ENCODE data around the gene SERPINE1.

The SERPINE1 gene

DNA sequence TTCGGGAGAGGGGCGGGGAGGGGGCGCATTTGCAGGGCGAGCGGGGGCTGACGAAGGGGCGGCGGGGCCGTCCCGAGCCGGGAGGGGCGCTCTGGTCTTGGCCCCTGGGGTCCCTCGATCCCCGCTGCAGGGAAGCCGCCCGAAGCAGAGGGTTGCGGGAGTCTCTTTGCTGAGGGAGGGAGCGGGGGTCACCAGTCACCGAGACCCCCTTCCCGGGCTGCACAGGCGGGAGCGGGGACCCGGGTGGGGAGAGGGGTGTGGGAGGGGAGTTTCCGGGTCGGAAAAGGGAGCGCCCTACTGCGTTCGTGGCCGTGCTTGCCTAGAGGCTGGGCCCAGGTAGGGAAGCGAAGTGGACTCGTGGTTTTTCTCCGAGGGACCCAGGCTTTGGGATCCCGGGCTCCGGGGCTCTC, 27.8 kb downstream of the SERPINE1 start:
- Histone ChIP-seq H3K9me3 (ENCODE audit: severe bottlenecking) (no peaks in the 10 kb centered on the region), H3K27me3 (ENCODE audit: insufficient read depth, poor library complexity, severe bottlenecking) (no peaks in the 10 kb centered on the region), H3K27ac (ENCODE audit: poor library complexity, severe bottlenecking) (peak overlapping the region; percentile 77), H3K4me1 (ENCODE audit: insufficient read depth, poor library complexity, severe bottlenecking) (peaks cover 23% of the 10 kb centered on the region), H3K36me3 (ENCODE audit: low read depth) (peaks cover 37% of the 10 kb centered on the region), H3K4me3 (ENCODE audit: severe bottlenecking) (peak overlapping the region; percentile 57)
- TF ChIP-seq, protein P1, sequence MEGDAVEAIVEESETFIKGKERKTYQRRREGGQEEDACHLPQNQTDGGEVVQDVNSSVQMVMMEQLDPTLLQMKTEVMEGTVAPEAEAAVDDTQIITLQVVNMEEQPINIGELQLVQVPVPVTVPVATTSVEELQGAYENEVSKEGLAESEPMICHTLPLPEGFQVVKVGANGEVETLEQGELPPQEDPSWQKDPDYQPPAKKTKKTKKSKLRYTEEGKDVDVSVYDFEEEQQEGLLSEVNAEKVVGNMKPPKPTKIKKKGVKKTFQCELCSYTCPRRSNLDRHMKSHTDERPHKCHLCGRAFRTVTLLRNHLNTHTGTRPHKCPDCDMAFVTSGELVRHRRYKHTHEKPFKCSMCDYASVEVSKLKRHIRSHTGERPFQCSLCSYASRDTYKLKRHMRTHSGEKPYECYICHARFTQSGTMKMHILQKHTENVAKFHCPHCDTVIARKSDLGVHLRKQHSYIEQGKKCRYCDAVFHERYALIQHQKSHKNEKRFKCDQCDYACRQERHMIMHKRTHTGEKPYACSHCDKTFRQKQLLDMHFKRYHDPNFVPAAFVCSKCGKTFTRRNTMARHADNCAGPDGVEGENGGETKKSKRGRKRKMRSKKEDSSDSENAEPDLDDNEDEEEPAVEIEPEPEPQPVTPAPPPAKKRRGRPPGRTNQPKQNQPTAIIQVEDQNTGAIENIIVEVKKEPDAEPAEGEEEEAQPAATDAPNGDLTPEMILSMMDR (IDR thresholded peaks at IDR 0.05; ENCODE audit: poor library complexity, severe bottlenecking): no peak
- peak; percentile 33; the same call in 2 of the 3 replicates for ATAC-seq (ENCODE audit: low read depth)
- DNase-seq (ENCODE audit: low spot score): no peak

DNA sequence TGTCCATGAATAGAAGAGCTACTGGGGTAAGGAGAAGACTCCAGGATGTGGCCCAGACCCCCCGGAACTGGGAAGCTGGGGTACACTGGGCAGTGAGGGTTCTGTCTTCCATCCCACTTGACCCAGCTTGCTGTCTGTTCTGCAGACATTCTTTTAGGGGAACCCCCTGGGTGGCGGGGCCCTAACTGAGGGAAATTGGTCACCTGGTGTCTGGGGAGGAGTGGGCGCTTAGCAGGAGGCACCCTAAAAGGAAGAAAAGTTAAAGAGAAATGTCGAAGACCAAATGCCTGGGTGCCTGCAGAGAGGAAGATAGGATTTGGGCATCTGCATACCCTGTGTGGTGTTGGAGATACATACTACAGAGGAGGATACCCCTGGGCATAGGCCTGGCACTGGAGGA, 28.4 kb downstream of the SERPINE1 start:
- Histone ChIP-seq H3K27ac (ENCODE audit: poor library complexity, severe bottlenecking) (peak overlapping the region; percentile 77), H3K36me3 (ENCODE audit: low read depth) (peaks cover 41% of the 10 kb centered on the region), H3K4me1 (ENCODE audit: insufficient read depth, poor library complexity, severe bottlenecking) (peaks cover 26% of the 10 kb centered on the region), H3K27me3 (ENCODE audit: insufficient read depth, poor library complexity, severe bottlenecking) (no peaks in the 10 kb centered on the region), H3K4me3 (ENCODE audit: severe bottlenecking) (peak overlapping the region; percentile 57), H3K9me3 (ENCODE audit: severe bottlenecking) (no peaks in the 10 kb centered on the region)
- TF ChIP-seq, protein P1 (IDR thresholded peaks at IDR 0.05; ENCODE audit: poor library complexity, severe bottlenecking): no peak
- ATAC-seq (ENCODE audit: low read depth): no peak
- no peak for DNase-seq (ENCODE audit: low spot score)

DNA sequence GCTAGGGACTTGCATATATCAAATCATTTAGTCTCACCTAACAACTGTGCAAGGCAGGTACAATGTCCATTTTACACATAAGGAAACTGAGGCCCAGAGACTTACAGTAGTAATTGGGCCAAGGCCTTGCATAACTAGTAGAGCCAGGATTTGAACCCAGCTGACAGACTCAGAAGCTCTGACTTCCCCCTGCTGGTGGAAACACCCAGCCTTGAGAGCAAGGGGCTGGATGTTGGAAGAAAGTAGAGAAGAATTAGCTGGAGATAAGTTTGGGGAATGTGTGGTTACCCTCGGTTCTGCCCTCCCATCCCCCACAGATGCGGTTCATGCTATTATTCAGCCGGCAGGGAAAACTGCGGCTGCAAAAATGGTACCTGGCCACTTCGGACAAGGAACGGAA, 29.4 kb downstream of the SERPINE1 start:
- no peak for ATAC-seq (ENCODE audit: low read depth)
- TF ChIP-seq, protein P1 (IDR thresholded peaks at IDR 0.05; ENCODE audit: poor library complexity, severe bottlenecking): no peak
- H3K4me1 ChIP-seq (ENCODE audit: insufficient read depth, poor library complexity, severe bottlenecking): peaks cover 26% of the 10 kb centered on the region
- H3K27me3 ChIP-seq (ENCODE audit: insufficient read depth, poor library complexity, severe bottlenecking): no peaks in the 10 kb centered on the region
- no peak for DNase-seq (ENCODE audit: low spot score)
- no peak overlapping the region for H3K4me3 ChIP-seq (ENCODE audit: severe bottlenecking)
- no peaks in the 10 kb centered on the region for H3K9me3 ChIP-seq (ENCODE audit: severe bottlenecking)
- H3K36me3 ChIP-seq (ENCODE audit: low read depth): peaks cover 43% of the 10 kb centered on the region
- H3K27ac ChIP-seq (ENCODE audit: poor library complexity, severe bottlenecking): peak overlapping the region; percentile 77

DNA sequence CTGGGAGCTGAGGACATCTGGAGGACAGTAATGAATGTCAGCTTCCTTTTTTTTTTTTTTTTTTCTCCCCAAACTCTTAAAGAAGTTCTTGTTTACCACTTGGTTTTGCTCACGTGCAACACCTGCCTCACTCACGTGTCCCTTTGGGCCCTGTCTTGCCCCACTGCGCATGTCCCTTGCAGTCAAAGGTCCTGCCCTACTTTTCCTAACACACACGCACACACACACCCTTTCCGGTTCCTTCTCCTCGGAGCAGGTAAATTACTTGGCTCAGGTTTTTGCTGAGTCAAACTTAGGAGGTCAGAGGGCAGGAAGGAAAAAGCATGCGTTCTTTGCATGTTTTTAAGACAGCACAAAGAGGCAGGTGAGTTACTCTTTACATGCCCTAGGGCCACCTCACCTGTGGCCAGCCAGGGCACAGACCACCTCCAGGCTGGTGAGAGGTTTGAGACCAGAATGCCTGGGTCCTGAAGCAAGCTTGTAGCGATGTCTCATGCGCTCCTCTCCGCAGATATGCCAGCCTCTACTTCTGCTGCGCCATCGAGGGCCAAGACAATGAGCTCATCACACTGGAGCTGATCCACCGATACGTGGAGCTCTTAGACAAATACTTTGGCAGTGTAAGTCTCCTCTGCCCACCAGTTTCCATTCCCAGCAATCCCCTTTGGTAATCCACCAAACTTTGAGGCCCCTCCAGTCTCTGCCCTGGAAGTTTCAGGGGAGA, 30.1 kb downstream of the SERPINE1 start:
- DNase-seq (ENCODE audit: low spot score) (no peak), ATAC-seq (ENCODE audit: low read depth) (peak; percentile 37; the same call in 2 of the 3 replicates)
- Histone ChIP-seq H3K27me3 (ENCODE audit: insufficient read depth, poor library complexity, severe bottlenecking) (no peaks in the 10 kb centered on the region), H3K27ac (ENCODE audit: poor library complexity, severe bottlenecking) (peak overlapping the region; percentile 77), H3K4me1 (ENCODE audit: insufficient read depth, poor library complexity, severe bottlenecking) (peaks cover 26% of the 10 kb centered on the region), H3K4me3 (ENCODE audit: severe bottlenecking) (no peak overlapping the region), H3K36me3 (ENCODE audit: low read depth) (peaks cover 50% of the 10 kb centered on the region), H3K9me3 (ENCODE audit: severe bottlenecking) (no peaks in the 10 kb centered on the region)
- TF ChIP-seq, protein P1 (IDR thresholded peaks at IDR 0.05; ENCODE audit: poor library complexity, severe bottlenecking): no peak

Data from RWPE2 (cell line).